ENCODE measurements around the gene IL36RN.
A peak's percentile ranks its signal among the peaks of the same experiment; 100 is the strongest.

IL36RN gene

GRCh38 chr2:113102133-113102532 is 43.1 kb downstream of the IL36RN start:
- DNase-seq (ENCODE audit: low read depth in 3 of 3): no peak

- no peak for DNase-seq (ENCODE audit: low read depth in 3 of 3)
These were observed 44.3 kb downstream of the IL36RN start for GRCh38 chr2:113103277-113103676.

- peak in 1 of 3 experiments; percentile 13 for DNase-seq (ENCODE audit: low read depth in 3 of 3)
These were observed 45.1 kb downstream of the IL36RN start for GRCh38 chr2:113104054-113104611.

GRCh38 chr2:113105047-113105785 is 46.2 kb downstream of the IL36RN start:
- no peak for DNase-seq (ENCODE audit: low read depth in 3 of 3)

GRCh38 chr2:113111121-113111520 is 52.1 kb downstream of the IL36RN start:
- no peak for DNase-seq (ENCODE audit: low read depth in 3 of 3)

- DNase-seq (ENCODE audit: low read depth in 3 of 3): no peak
These were observed 52.9 kb downstream of the IL36RN start for GRCh38 chr2:113111823-113112287.

GRCh38 chr2:113112441-113112840 is 53.4 kb downstream of the IL36RN start:
- no peak for DNase-seq (ENCODE audit: low read depth in 3 of 3)

GRCh38 chr2:113112871-113113270 is 53.9 kb downstream of the IL36RN start:
- no peak for DNase-seq (ENCODE audit: low read depth in 3 of 3)

GRCh38 chr2:113113807-113114206 is 54.8 kb downstream of the IL36RN start:
- no peak for DNase-seq (ENCODE audit: low read depth in 3 of 3)
